GM10266 (cell line): Measurements from ENCODE around the gene CACNA2D1.

Source experiments
- DNase-seq: peaks from one replicate; pipeline ENCODE4 v3.0.0; 2012; ENCODE audit errors: extremely low spot score
- CTCF ChIP-seq: IDR thresholded peaks from 2 replicates; pipeline ENCODE4 v1.5.1; 2012; ENCODE audit warnings: mild to moderate bottlenecking, low read depth; ENCODE audit not compliant: control insufficient read depth, insufficient read depth; ENCODE audit errors: missing control alignments

The CACNA2D1 gene

GRCh38 chr7:82410461-82410860, 33.1 kb downstream of the CACNA2D1 start:
- TF ChIP-seq CTCF, result no peak
- DNase-seq, result no peak

- DNase-seq, result no peak
- no peak for TF ChIP-seq CTCF
Measured at GRCh38 chr7:82406937-82407336, 36.6 kb downstream of the CACNA2D1 start.

GRCh38 chr7:82405301-82405700, 38.3 kb downstream of the CACNA2D1 start:
- DNase-seq, result no peak
- no peak for TF ChIP-seq CTCF

GRCh38 chr7:82404652-82405051, 38.9 kb downstream of the CACNA2D1 start:
- TF ChIP-seq CTCF, result no peak
- no peak for DNase-seq

- TF ChIP-seq CTCF, result no peak
- DNase-seq, result no peak
Measured at GRCh38 chr7:82404094-82404493, 39.5 kb downstream of the CACNA2D1 start.

GRCh38 chr7:82397879-82398524, 45.6 kb downstream of the CACNA2D1 start:
- no peak for DNase-seq
- TF ChIP-seq CTCF, result no peak

- no peak for TF ChIP-seq CTCF
- DNase-seq, result no peak
Measured at GRCh38 chr7:82396343-82396742, 47.2 kb downstream of the CACNA2D1 start.
